C1 segment of cervical spinal cord (tissue), 14 donors: ENCODE measurements around the gene TMEM121.
"Not testable (repeated sequence)": the region's sequence is repeated elsewhere in the genome, so short reads cannot be mapped to it uniquely, and the experiment has no call there.

Experiments
- DNase-seq, 14 donors: peaks; one replicate each; lab custom pipeline; 2025; lab: John Stamatoyannopoulos, UW

Gene TMEM121

DNA sequence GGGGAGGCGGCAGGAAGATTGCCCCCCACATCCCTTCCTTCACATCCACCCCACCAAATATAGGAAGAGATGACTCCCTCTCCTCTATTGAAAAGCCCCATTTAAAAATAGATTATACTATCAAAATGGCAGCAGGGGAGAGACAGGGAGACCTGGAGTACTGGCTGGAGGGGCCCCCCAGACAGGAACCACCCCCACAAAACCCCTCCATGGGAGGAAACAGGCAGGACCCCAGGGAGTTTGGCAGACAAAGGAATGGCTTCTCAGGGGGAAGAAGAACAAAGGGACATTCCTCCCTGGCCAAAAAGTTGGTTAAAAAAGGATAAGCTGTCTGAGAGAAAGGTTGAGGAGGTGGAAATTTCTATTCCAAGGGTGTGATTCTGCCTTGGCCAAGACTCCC, 19.3 kb downstream of the TMEM121 start:
- not testable (repeated sequence) for DNase-seq

DNA sequence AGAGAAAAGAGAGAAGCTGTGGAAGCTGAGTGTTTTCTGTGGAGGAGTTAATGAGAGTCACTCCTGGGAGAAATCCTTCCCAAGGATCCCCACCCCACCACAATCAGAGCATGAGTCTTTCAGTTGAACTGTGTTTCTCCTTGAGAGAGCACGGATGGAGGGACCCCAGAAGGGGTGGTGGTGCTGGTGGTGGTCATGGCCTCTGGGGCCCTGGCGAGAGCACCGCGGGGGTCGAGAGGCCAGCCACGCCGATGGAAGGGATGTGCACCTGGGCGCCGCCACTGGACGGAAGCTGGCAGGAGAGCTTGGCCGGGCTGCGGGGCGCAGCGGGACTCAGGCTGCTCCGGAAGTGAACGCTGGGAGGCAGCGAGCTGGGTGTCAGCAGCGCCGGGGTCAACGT, 20.0 kb downstream of the TMEM121 start:
- not testable (repeated sequence) for DNase-seq

DNA sequence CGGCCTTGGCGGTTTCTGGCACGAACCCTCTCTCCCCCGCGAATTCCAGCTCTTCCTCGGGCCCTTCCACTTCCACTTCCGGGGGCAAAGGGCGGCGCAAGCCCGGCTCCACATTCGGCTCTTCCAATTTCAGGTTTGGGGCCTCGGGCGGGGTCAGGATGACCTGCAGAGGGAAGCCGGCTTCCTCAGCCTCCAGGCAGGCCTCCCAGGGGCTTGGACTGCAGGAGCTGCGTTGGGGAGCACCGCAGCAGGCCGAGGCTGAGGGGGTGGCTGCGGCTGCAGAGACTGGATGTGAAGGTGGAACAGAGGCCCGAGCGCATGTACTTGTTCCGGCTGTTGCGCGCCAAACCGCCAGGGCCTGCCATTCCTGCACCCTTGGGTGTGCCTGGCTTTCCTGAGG, 20.7 kb downstream of the TMEM121 start:
- DNase-seq = not testable (repeated sequence)

DNA sequence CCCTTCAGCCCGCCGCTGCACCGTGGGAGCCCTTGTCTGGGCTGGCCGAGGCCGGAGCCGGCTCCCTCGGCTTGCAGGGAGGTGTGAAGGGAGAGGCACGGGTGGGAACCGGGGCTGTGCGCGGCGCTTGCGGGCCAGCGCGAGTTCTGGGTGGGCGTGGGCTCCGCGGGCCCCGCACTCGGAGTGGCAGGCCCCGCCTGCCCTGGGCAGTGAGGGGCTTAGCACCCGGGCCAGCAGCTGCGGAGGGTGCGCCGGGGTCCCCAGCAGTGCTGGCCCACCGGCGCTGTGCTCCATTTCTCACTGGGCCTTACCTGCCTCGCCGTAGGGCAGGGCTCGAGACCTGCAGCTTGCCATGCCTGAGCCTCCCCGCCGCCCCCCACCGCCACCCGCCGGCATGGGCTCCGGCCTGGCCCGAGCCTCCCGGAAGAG, 21.4 kb downstream of the TMEM121 start:
- no peak for DNase-seq

DNA sequence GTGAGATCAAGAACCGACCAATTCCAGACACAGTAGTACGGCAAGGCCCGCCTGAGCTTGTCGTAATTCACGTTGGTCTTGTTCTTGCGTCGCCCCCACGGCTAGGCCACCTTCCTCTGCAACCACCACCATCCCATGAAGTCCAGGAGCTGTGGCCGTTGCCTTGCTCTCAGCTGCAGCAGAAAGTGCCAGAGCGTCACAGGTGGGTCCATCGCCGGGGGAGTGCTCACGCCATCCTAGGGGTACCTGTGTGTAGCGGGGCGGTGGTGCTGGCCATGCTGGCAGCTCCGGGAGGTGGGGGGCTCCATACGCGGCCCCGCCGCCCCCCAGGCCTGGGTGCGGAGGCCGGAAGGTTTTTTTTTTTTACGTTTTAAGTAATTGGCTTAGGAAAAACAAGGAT, 23.1 kb downstream of the TMEM121 start:
- DNase-seq = no peak

DNA sequence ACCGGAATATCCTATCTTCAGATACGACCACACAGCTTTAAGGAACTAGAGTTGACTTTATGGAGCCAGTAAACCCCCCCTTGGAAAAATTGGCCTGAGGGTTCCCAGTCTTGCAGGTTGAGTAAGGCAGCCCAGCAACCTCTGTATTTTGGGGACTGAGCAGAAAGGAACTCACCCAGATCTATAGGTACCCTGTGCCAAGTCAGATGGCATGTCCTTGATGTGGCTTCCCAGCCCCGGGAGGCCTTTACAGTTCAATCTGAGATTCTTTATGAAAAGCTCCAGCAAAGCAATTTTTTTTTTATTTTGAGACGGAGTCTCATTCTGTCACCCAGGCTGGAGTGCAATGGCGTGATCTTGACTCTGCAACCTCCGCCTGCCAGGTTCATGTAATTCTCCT, 27.6 kb downstream of the TMEM121 start:
- DNase-seq = no peak

DNA sequence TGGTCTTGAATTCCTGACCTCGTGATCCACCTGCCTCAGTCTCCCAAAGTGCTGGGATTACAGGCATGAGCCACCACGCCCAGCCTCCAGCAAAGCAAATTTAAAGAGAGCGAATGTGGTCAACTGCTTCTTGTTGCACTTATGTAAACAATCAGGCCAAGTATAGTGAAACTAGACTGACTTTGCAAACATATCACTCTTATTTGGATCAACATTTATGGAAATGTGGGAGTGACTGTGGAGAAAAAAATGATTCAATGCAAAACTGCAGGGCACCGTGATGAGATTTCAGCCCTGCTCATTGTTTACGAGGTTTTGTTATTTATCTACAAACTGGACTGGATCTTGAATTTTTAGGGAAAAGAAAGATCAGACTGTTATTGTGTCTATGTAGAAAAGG, 28.1 kb downstream of the TMEM121 start:
- DNase-seq = no peak

DNA sequence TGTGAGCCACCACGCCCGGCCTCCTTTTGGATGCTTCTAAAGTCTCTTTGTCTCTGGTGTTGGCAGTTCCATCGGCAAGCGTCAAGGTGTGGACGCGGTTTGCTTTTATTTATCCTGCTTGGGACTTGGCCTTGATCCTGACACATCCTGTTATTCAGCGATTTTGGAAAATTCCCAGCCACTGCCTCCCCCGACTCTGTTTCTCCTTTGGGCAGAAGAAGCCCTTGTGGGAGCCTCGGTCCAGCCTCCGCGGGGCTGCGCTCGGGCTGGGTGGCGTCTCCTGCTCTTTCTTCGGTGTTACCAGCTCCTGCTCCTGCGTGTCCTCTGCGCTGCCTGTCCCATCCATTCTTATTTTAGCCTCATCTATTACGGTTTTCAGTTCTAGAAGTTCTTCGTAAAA, 31.3 kb downstream of the TMEM121 start:
- DNase-seq = not testable (repeated sequence)

DNA sequence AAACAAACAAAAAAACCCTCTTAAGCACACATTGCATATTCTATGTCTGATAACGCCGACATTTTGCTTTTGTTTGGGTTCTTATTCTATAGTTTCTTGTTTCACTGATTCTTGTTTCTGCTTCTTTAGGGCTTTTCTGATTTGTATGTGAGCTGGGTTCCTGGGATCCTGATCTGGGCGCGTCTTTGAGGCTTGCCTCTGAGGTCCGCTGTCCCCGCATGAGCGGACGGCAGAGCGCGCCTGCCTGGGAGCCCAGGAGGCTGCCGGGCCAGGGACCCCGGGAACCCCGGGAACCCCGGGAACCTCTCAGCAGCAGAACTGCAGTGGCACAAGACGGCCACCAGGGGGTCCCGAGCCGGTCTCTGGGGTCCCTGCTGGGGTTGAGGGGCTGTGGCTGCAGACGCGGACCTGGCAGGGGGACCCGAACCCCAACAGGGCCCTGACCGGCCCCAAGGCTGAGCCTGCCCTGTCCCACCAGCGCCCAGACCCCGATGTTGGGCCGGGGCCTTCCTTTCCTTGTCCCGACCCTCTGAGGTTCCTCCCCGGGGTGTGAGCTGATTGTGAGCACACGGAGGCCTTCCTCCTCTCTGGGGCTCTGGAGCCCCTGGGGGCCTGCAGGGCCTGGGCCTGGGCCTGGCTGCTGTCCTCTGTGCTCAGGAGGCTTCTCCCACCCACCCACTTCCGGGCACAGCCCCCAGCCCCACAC, 32.2 kb downstream of the TMEM121 start:
- not testable (repeated sequence) for DNase-seq

DNA sequence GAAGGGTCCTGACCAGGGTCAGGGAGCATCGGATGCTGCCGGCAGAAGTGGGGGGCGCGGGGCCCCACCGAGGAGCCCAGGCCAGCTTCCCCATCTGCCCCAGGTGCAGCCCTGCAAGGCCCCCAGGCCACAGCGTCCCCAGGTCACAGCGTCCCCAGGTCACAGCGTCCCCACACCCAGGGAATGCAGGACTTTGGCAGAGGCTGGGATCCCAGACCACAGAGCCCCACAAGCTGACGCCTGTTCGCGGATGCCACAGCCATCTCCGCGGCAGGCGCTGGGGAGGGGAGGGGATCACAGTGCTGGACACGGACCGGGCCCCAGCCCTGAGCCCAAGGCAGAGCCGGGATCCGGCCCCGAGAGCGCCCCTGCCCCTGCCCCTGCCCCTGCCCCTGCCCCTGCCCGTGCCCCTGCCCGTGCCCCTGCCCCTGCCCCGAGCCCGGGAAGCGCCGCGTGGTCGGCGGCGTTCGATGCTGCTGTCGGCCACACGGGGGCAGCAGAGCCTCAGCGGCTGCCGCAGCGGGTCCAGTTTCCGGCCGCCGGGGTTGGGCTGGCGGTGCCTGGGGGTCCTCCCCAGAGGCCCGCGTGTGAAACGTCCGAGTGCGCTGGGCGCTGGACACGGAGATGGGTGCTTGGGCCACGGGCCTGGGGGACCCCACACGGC, 33.1 kb downstream of the TMEM121 start:
- DNase-seq = not testable (repeated sequence)

DNA sequence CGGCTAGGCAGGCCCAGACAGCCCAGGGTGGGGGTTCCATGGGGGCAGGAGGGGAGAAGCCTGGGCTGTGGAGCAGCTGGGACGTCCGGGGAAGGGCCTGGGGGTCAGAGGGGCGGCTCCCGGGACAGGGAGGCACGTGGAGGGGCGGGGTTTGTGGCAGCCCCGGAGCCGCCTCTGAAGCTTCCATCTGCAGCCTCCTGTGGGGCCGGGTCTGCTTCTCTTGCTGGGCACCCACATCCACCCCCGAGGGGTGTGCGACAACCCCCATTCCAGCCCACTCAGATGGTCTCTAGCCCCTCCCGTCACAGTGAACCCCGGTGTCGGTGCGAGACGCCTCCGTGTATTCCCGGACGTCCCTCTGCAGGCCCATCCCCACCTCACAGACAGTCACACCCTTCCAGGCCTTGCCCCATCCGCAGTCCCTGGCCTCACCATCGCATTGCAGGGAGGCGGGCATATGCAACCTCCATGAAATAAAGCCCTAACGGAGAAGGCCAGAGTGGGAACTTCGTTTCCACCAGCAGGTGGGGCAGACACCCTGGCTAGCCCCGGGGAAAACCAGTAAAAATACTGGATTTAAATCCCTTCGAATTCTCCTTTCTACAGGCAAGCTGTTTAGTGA, 33.8 kb downstream of the TMEM121 start:
- DNase-seq = not testable (repeated sequence)

DNA sequence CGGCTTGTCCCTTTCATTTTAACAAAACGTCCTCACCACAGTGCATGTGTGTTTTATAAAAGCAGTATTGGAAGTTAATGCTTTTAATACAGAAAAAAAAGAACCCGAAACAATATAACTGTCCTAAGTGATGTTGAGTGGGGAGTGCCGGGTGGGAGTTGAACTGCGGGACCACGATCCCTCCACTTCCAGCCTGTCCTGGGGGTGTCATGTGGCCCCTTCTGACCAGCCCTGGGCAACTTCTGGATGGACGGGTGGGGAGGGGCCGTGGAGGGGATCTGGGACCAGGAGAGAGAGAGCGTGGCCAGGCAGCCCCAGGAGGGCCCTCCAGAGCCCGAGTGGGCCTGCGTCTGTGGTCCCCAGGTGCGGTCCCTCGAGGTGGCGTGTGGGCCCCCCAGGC, 35.0 kb downstream of the TMEM121 start:
- not testable (repeated sequence) for DNase-seq

DNA sequence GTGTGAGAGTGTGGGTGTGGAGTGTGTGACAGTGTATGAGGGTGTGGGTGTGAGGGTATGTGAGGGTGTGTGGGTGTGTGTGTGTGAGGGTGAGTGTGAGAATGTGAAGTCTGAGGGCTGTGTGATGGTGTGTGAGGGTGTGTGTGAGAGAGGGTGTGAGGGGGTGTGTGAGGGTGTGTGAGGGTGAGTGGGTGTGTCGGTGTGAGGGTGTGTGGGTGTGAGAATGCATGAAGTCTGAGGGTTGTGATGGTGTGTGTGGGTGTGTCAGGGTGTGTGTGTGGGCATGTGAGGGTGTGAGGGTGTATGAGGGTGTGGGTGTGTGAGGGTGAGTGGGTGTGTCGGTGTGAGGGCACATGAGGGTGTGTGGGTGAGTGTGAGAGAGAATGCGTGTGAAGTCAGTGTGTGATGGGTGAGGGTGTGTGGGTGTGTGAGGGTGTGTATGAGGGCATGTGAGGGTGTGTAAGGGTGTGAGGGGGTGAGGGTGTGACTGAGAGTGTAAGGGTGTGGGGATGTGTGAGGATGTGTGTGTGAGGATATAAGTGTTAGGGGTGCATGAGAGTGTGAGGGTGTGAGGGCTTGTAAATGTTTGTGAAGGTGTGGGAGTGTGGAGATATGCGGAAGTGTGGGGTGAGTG, 36.4 kb downstream of the TMEM121 start:
- no peak for DNase-seq

DNA sequence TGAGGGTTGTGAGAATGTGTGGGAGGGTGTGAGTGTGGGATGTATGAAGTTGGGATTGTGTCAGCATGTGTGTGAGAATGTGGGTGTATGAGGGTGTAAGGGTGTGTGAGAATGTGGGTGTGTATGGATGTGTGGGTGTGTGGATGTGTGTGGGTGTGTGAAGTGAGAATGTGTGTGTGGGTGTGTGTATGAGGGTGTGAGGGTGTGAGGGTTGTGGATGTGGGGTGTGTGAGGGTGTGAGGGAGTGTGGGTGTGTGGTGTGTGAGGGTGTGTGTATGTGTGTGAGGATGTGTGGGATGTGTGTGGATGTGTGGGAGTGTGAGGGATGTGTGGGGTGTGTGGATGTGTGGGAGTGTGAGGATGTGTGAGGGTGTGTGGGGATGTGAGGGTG, 37.0 kb downstream of the TMEM121 start:
- no peak for DNase-seq

DNA sequence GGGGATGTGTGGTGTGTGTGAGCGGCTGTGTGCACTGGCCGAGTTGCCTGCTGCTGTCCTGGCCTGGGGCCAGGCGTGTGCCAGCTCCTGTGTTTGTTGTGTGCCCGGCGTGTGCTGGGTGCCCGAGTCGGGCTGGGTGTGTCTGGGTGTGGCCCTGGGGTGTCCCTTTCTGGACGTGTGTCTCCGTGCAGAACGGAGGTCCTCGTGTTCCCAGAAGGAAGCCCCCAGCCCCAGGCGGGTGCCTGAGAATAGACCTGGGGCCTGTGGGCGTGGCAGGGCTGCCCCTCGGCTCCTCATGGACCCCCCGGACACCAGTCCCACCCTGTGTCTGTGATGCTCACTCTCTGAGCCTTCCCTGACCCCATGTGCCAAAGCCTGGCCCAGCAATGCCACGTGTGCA, 38.2 kb downstream of the TMEM121 start:
- not testable (repeated sequence) for DNase-seq

DNA sequence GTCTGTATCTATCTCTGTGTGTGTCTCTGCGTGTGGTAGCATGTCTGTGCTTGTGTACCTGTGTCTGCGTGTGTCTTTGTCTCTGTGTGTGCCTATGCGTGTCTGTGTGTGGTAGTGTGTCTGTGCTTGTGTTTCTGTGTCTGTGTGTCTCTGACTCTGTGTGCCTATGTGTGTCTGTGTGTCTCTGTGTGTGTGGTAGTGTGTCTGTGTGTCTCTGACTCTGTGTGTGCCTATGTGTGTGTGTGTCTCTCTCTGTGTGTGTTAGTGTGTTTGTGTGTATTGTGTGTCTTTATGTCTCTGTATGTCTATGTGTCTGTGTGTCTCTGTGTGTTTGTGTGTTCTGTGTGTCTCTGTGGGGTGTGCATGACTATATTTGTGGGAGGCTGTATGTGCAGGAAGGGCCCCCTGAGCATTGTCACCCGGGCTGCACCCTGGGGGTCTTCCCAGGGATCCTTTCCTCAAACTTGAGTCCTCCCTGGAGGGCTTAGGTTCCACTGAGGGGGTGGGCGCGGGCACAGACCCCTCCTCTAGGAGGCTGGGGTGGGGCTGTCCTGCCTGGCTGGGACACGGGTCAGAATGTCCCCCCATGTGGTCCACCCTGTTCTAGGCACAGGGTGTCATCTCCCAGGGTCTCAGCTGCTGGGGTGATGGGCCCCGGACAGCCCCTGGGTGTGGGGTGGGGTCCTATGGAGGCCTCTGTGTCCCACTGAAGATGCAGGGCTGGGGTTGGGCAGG, 39.0 kb downstream of the TMEM121 start:
- DNase-seq = not testable (repeated sequence)

DNA sequence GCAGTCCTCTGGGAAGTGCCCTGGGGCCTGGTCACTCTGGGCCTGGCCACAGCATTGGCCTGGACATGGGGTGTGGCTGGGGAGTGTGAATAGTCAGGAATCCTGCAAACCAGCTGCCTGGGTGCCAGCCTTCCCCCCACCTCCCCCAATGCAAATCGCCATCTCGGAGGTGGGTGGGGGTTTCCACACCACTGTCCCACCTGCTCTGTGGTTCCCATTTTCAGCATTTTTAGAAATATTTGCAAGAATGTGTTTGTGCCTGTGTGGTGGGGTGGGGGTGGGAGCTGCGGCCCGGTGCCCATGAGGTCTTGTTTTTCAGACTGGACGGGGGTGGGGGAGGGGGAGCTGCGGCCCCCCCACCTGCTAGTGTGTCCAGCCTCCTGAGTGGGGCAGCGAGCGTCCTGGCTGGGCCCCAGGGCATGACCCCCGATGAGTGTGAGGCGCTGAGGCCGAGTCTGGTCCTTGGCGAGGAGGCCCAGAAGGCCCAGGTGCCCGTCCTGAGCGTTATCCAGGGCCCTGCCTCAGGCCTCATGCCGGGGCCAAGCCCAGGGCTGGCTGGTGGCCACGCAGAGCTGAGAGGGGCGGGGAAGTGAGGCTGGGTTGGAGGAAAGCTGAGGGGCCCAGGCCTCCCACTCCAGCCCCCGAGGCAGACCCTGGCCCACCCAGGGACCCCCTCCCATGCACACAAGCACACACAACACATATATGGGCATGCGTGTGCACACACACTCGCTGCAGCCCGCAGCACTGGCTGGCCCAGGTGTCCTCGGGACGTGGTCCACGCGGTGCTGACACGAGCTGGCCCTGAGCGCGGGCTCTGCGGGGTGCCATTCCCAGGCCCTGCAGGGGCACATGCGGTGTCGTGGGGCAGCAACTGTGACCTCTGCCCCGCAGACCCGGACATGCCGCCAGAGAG, 40.1 kb downstream of the TMEM121 start:
- DNase-seq = not testable (repeated sequence)

DNA sequence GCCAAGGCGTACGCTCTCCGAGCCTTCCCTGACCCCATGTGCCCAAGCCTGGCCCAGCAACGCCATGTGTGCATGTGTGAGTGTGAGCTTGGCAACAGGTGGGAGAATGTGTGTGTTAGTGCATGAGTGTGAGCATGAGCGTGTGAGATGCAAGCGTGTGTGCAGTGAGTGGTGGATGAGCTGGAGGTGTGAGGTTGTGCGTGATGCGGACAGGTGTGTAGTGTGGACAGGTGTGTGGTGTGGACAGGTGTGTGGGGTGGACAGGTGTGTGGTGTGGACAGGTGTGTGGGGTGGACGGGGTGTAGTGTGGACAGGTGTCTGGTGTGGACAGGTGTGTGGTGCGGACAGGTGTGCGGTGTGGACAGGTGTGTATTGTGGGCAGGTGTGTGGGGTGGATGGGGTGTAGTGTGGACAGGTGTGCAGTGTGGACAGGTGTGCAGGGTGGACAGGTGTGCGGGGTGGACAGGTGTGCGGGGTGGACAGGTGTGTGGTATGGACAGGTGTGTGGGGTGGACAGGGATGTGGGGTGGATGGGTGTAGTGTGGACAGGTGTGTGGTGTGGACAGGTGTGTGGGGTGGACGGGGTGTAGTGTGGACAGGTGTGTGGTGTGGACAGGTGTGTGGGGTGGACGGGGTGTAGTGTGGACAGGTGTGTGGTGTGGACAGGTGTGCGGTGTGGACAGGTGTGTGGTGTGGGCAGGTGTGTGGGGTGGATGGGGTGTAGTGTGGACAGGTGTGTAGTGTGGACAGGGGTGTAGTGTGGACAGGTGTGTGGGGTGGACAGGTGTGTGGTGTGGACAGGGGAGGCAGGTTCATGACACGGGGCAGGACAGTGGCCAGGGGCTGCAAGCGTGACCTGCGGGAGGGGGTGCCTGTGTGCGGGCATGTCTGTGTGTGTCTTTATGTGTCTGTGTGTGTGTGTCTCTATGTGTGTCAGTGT, 41.1 kb downstream of the TMEM121 start:
- DNase-seq = not testable (repeated sequence)

DNA sequence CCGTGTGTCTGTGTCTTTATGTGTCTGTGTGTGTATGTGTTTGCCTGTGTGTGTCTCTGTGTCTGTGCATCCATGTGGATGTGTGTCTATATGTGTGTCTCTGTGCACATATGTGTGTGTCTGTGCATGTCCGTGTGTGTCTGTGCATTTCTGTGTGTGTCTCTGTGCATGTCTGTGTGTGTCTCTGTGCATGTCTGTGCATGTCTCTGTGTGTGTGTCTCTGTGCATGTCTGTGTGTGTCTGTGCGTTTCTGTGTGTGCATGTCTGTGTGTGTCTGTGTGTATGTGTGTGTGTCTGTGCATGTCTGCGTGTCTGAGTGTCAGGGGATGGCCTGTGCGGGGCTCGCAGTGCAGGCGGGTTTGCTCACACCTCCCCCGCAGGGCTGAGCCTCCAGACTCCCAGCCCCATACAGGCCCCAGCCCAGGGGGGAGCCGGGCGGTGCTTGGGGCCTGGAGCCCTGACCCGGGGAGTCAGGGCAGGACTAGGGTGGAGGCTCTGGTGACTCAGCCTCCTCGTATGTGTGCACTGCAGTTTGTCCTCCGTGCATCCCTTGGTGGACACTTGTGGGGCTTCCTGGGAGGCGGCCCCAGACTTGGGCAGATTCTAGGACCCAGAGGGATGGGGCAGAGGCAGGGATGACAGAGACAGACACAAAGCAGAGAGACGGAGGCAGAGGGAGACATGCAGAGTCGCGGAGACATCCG, 41.9 kb downstream of the TMEM121 start:
- not testable (repeated sequence) for DNase-seq
